NCI-H2227 treated with DMSO at 0.1 percent for 48 hours (cell line): ENCODE results near the gene PPP1R10.

ENCODE experiments used
- DNase-seq: peaks from one replicate; lab custom pipeline; 2025; lab: John Stamatoyannopoulos, UW

The PPP1R10 gene

GRCh38 chr6:30598912-30599624 is 18.0 kb downstream of the PPP1R10 start:
- DNase-seq, result no peak

DNA sequence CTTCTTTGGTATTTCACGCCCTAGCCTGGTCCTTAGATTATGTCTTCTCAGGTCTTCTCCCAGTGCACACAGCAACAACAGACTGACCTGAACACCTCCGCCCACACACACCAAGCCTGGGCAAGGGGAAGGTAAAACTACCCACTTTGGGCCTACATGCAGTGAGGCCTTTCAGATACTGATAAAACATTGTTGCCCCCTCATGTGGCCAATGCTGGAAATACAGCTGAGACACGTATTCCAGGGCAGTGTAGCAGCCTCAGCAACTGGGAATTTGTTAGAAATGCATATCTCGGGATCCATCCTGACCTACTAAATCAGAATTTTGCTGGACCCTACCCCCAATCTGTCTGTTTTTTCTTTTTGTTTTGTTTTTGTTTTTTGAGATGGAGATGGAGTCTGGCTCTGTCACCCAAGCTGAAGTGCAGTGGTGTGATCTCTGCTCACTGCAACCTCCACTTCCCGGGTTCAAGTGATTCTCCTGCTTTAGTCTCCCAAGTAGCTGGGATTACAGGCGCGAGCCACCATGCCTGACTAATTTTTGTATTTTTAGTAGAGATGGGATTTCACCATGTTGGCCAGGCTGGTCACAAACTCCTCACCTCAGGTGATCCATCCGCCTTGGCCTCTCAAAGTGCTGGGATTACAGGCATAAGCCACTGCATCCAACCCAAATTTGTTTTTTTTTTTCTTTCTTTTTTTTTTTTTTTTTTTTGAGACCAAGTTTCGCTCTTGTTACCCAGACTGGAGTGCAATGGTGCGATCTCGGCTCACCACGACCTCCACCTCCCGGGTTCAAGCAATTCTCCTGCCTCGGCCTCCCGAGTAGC is 19.5 kb downstream of the PPP1R10 start:
- DNase-seq, result peak; percentile 58

- DNase-seq, result no peak
Measured at GRCh38 chr6:30592287-30592686, 24.8 kb downstream of the PPP1R10 start.

DNA sequence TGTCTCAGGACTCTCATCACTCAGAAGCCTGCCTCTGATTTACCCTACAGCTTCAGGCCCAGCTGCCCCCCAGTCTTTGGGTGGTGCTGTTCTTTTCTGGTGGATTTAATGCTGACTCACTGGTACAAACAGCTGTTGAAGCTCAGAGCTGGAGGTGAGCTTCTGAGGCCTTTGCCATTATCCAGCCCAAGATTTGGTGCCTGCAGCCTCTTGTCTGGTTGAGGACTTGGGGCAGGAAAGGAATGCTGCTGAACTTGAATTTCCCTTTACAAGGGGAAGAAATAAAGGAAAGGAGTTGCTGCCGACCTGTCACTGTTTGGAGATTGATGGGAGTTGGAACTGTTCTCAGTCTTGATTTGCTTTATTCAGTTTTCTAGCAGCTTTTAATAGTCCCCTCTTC is 26.0 kb downstream of the PPP1R10 start:
- no peak for DNase-seq

DNA sequence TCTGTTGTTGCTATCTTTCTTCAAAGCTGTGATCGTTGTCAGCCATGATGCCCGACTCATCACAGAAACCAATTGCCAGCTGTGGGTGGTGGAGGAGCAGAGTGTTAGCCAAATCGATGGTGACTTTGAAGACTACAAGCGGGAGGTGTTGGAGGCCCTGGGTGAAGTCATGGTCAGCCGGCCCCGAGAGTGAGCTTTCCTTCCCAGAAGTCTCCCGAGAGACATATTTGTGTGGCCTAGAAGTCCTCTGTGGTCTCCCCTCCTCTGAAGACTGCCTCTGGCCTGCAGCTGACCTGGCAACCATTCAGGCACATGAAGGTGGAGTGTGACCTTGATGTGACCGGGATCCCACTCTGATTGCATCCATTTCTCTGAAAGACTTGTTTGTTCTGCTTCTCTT is 26.5 kb downstream of the PPP1R10 start:
- no peak for DNase-seq

DNA sequence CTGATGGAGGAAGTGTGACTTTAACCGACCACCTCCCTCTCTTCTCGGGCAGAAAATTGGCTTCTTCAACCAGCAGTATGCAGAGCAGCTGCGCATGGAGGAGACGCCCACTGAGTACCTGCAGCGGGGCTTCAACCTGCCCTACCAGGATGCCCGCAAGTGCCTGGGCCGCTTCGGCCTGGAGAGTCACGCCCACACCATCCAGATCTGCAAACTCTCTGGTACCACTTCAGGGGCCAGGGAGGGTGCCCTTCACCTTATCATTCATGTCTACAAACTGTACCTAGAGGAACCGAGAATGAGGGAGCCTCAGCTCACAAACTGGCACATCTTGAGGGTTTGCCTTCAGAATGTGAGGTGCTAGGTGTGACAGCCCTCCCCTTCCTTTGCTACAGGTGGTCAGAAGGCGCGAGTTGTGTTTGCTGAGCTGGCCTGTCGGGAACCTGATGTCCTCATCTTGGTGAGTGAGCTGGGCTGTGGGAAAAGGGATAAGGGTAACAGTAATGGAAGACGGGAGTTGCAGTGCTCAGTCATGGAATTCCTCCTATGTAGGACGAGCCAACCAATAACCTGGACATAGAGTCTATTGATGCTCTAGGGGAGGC is 27.2 kb downstream of the PPP1R10 start:
- DNase-seq, result no peak

DNA sequence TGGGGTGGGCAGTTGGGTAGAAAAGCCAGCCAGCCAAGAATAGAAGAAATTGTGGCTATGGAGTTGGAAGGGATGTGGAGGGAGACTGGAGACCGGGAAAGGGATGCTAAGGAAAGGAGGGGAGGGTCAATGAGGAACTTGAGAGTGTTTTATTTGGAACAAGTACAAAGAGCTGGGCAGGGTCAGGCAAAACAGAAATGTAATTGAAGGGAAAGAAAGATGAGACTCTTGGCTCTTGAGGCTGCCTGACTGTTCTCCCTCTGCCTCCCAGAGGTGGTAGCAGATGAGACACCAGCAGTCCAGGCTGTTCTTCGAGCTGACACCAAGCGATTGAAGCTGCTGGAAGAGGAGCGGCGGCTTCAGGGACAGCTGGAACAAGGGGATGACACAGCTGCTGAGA is 33.1 kb downstream of the PPP1R10 start:
- DNase-seq, result no peak

GRCh38 chr6:30578051-30578450 is 39.0 kb downstream of the PPP1R10 start:
- DNase-seq, result no peak

GRCh38 chr6:30573113-30573512 is 43.9 kb downstream of the PPP1R10 start:
- DNase-seq, result no peak

DNA sequence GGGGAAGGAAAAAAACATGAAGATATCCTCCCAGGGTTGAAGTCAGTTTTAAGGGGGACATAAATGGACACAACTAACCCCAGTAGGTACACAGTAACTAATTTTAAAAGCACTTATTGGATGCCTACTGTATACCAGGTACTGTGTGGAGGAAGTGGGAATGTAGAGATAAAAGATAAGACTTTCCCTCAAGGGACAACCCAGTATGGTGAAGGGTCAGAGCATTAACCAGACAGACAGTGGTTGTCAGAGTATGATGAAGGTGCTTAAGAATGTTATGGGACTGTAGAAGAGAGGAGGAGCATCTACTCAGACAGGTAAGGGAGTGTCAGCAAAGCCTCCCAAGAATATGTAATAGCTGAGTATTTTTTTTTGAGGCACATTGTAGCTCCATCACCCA is 44.9 kb downstream of the PPP1R10 start:
- no peak for DNase-seq

DNA sequence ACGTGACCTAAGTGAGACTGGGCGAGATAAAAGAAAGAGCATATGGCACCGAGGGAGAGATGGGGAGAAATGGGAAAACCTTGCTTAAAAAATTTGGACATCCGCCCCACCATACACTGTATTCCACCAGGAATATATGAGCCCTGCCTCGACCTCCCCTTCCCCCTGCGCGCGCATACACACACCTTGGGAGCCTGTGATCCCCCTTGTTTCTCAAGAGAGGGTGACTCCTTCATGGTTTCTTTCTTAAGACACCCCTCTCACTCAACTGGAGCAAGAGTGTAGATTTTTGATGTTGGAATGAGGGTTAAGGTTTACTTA is 45.3 kb downstream of the PPP1R10 start:
- DNase-seq, result no peak

- peak; percentile 97 for DNase-seq
Measured at GRCh38 chr6:30571075-30571761, 45.8 kb downstream of the PPP1R10 start, which contains the start of gene ABCF1. Gene ABCF1 (plus strand): TSS chr6:30571442. CDS start chr6:30571488, 46 bp downstream.

- DNase-seq, result no peak
Measured at GRCh38 chr6:30570740-30571074, 46.3 kb downstream of the PPP1R10 start.

GRCh38 chr6:30570263-30570662 is 46.8 kb downstream of the PPP1R10 start:
- no peak for DNase-seq

DNA sequence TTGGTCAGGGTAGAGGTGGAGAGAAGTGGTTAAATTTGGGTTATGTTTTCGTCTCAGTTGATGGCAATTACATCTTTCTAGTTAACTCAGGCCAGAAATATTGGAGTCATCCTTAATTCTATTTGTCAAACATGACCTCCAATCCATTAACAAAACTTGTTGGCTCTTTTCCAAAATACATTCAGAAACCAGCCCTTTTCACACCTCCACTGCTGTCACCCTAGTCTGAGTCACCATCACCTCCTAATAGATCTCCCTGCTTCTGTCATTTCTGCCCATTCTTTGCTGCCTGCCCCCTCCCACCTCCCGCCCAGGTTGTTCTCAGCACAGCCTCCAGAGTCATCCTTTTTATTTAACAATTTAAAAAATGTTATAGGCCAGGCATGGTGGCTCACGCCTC is 48.8 kb downstream of the PPP1R10 start:
- DNase-seq, result no peak

GRCh38 chr6:30565772-30566171 is 51.3 kb downstream of the PPP1R10 start:
- no peak for DNase-seq

DNA sequence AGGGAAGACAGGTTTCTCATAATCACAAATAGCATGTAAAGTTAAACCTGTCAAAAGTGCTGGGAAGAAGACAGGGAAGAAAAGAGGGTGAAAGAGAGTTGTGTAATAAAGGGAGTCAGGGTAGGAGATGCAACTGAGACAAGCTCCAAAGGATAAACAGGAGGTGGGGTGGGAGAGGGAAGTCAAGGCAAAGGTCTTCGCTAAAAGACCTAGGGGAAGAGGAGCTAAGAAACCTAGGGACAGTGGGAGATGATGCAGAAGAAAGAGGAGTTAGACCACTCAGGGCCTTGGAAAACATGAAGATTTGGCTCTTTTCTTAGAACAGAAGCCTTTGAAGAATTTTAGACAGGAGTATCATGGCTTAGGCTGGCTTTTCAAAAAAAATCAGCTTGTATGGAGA is 52.9 kb downstream of the PPP1R10 start:
- DNase-seq, result no peak

- no peak for DNase-seq
Measured at GRCh38 chr6:30562470-30563425, 54.3 kb downstream of the PPP1R10 start.

- DNase-seq, result no peak
Measured at GRCh38 chr6:30560930-30561329, 56.1 kb downstream of the PPP1R10 start.

DNA sequence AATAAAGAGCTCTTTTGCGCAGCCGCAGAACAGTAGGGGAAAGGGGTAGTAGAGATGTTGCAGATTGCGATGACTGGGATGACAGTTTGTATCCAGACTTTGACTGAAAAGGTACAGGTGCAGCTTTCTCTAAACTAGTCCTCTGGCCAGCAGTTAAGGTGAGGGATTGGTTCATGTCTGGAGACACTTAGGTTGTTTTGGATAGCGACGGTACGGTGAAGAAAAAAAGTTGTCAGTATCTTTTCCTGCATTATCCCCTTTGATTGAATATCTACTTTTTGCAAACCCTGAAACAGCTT is 59.4 kb downstream of the PPP1R10 start:
- no peak for DNase-seq

- DNase-seq, result peak; percentile 99
Measured at GRCh38 chr6:30556906-30557682, 59.9 kb downstream of the PPP1R10 start, which contains the start of gene PRR3. Gene PRR3 (plus strand): TSS chr6:30557295. CDS start chr6:30557345, 50 bp downstream.
